ENCODE measurements around the gene SLC25A21. TPM values are rescaled to one million over a fixed set of nuclear protein-coding genes. Genes with fewer than 3 reads are reported as not detected.

Gene SLC25A21
- total and polyA plus RNA-seq, 2 donors (not counting 1 experiment from before 2014, with no cell fraction given), result 0.50 to 0.62 TPM

GRCh38 chr14:36967892-36968555 is 204.4 kb downstream of the SLC25A21 start:
- TF ChIP-seq CTCF (conservative IDR thresholded peaks at IDR 0.05 in 1 of 2, IDR thresholded peaks at IDR 0.05 in 1 of 2; ENCODE audit: low read depth in 1 of 2, low read length in 2 of 2) (no peak), EZH2 (IDR thresholded peaks at IDR 0.05; ENCODE audit: low read length, missing control alignments) (no peak)
- Histone ChIP-seq H3K27me3 (ENCODE audit: control insufficient read depth, insufficient read depth, low read length) (no peaks in the 10 kb centered on the region), H3K4me2 (ENCODE audit: extremely low read depth, insufficient read depth, low read length) (no peak overlapping the region), H4K20me1 (ENCODE audit: control insufficient read depth, extremely low read depth, insufficient read depth, low read length) (no peaks in the 10 kb centered on the region), H3K4me1 (ENCODE audit: control insufficient read depth, extremely low read depth, insufficient read depth, low read length) (no peaks in the 10 kb centered on the region), H3K4me3 (replicated peaks in 1 of 4; ENCODE audit: control extremely low read depth in 1 of 4, insufficient read depth in 1 of 4, low read depth in 3 of 4, low read length in 4 of 4) (no peak overlapping the region), H3K27ac (ENCODE audit: insufficient read depth, low read length) (no peak overlapping the region), H3K9me3 (ENCODE audit: control insufficient read depth, insufficient read depth, low read depth, low read length) (no peaks in the 10 kb centered on the region), H3K79me2 (ENCODE audit: control insufficient read depth, insufficient read depth, low read length) (no peaks in the 10 kb centered on the region), H3K36me3 (ENCODE audit: control insufficient read depth, insufficient read depth, low read length) (no peaks in the 10 kb centered on the region), H3K9ac (ENCODE audit: insufficient read depth, low read length) (no peak overlapping the region), H2AFZ (ENCODE audit: low read length) (no peak overlapping the region)
- no peak for DNase-seq (ENCODE audit: low read depth in 2 of 2)

GRCh38 chr14:36955967-36956366 is 216.4 kb downstream of the SLC25A21 start:
- H2AFZ ChIP-seq (ENCODE audit: low read length), result no peak overlapping the region
- H3K9ac ChIP-seq (ENCODE audit: insufficient read depth, low read length), result no peak overlapping the region
- no peaks in the 10 kb centered on the region for H4K20me1 ChIP-seq (ENCODE audit: control insufficient read depth, extremely low read depth, insufficient read depth, low read length)
- DNase-seq (ENCODE audit: low read depth in 2 of 2), result no peak
- no peaks in the 10 kb centered on the region for H3K27me3 ChIP-seq (ENCODE audit: control insufficient read depth, insufficient read depth, low read length)
- H3K4me1 ChIP-seq (ENCODE audit: control insufficient read depth, extremely low read depth, insufficient read depth, low read length), result no peaks in the 10 kb centered on the region
- TF ChIP-seq CTCF (conservative IDR thresholded peaks at IDR 0.05 in 1 of 2, IDR thresholded peaks at IDR 0.05 in 1 of 2; ENCODE audit: low read depth in 1 of 2, low read length in 2 of 2) (no peak), EZH2 (IDR thresholded peaks at IDR 0.05; ENCODE audit: low read length, missing control alignments) (no peak)
- no peaks in the 10 kb centered on the region for H3K9me3 ChIP-seq (ENCODE audit: control insufficient read depth, insufficient read depth, low read depth, low read length)
- H3K4me3 ChIP-seq (replicated peaks in 1 of 4; ENCODE audit: control extremely low read depth in 1 of 4, insufficient read depth in 1 of 4, low read depth in 3 of 4, low read length in 4 of 4), result no peak overlapping the region
- no peak overlapping the region for H3K27ac ChIP-seq (ENCODE audit: insufficient read depth, low read length)
- H3K79me2 ChIP-seq (ENCODE audit: control insufficient read depth, insufficient read depth, low read length), result no peaks in the 10 kb centered on the region
- H3K4me2 ChIP-seq (ENCODE audit: extremely low read depth, insufficient read depth, low read length), result no peak overlapping the region
- no peaks in the 10 kb centered on the region for H3K36me3 ChIP-seq (ENCODE audit: control insufficient read depth, insufficient read depth, low read length)

- H4K20me1 ChIP-seq (ENCODE audit: control insufficient read depth, extremely low read depth, insufficient read depth, low read length), result no peaks in the 10 kb centered on the region
- no peak overlapping the region for H3K4me3 ChIP-seq (replicated peaks in 1 of 4; ENCODE audit: control extremely low read depth in 1 of 4, insufficient read depth in 1 of 4, low read depth in 3 of 4, low read length in 4 of 4)
- no peak overlapping the region for H2AFZ ChIP-seq (ENCODE audit: low read length)
- no peaks in the 10 kb centered on the region for H3K4me1 ChIP-seq (ENCODE audit: control insufficient read depth, extremely low read depth, insufficient read depth, low read length)
- H3K27ac ChIP-seq (ENCODE audit: insufficient read depth, low read length), result no peak overlapping the region
- H3K79me2 ChIP-seq (ENCODE audit: control insufficient read depth, insufficient read depth, low read length), result no peaks in the 10 kb centered on the region
- H3K4me2 ChIP-seq (ENCODE audit: extremely low read depth, insufficient read depth, low read length), result no peak overlapping the region
- no peaks in the 10 kb centered on the region for H3K36me3 ChIP-seq (ENCODE audit: control insufficient read depth, insufficient read depth, low read length)
- TF ChIP-seq CTCF (conservative IDR thresholded peaks at IDR 0.05 in 1 of 2, IDR thresholded peaks at IDR 0.05 in 1 of 2; ENCODE audit: low read depth in 1 of 2, low read length in 2 of 2) (no peak), EZH2 (IDR thresholded peaks at IDR 0.05; ENCODE audit: low read length, missing control alignments) (no peak)
- H3K9ac ChIP-seq (ENCODE audit: insufficient read depth, low read length), result no peak overlapping the region
- H3K9me3 ChIP-seq (ENCODE audit: control insufficient read depth, insufficient read depth, low read depth, low read length), result no peaks in the 10 kb centered on the region
- no peak for DNase-seq (ENCODE audit: low read depth in 2 of 2)
- no peaks in the 10 kb centered on the region for H3K27me3 ChIP-seq (ENCODE audit: control insufficient read depth, insufficient read depth, low read length)
Observed at GRCh38 chr14:36955376-36955775, 217.0 kb downstream of the SLC25A21 start.
